KMS-11 (cell line): ENCODE measurements around the gene KRT16.

Experiments
- H2AFZ ChIP-seq: fragments of 200-600 bp; sonication (generic); 2 replicates; pipeline ENCODE4 v1.6.1; 2016; ENCODE audit warnings: antibody characterized with exemption, mixed run types, low read depth
- H3K27ac ChIP-seq: fragments of 200-600 bp; sonication (generic); 2 replicates; pipeline ENCODE4 v1.6.1; 2016; ENCODE audit warnings: mild to moderate bottlenecking, mixed run types
- H3K27me3 ChIP-seq: fragments of 200-600 bp; sonication (generic); 2 replicates; pipeline ENCODE4 v1.6.1; 2017; ENCODE audit warnings: mild to moderate bottlenecking, low read depth, mixed run types, moderate library complexity; ENCODE audit not compliant: insufficient read depth
- H3K36me3 ChIP-seq: fragments of 200-600 bp; sonication (generic); 2 replicates; pipeline ENCODE4 v1.6.1; 2017; ENCODE audit warnings: mild to moderate bottlenecking, mixed run types; ENCODE audit not compliant: insufficient read depth
- H3K4me1 ChIP-seq: fragments of 200-600 bp; sonication (generic); 2 replicates; pipeline ENCODE4 v1.6.1; 2016; ENCODE audit warnings: mild to moderate bottlenecking, low read depth, mixed run types; ENCODE audit not compliant: poor library complexity, severe bottlenecking
- H3K4me2 ChIP-seq: fragments of 200-600 bp; sonication (generic); 2 replicates; pipeline ENCODE4 v1.7.0; 2016; ENCODE audit warnings: mild to moderate bottlenecking, mixed run types
- H3K4me3 ChIP-seq: fragments of 200-600 bp; sonication (generic); IDR thresholded peaks from 2 replicates; pipeline ENCODE4 v1.6.1; 2017; ENCODE audit warnings: low read depth, low read length, mixed read lengths; ENCODE audit not compliant: insufficient read depth
- H3K79me2 ChIP-seq: fragments of 200-600 bp; sonication (generic); 2 replicates; pipeline ENCODE4 v1.6.1; 2016; ENCODE audit warnings: low read depth, mixed run types; ENCODE audit not compliant: insufficient read depth
- H3K9ac ChIP-seq: fragments of 200-600 bp; sonication (generic); 2 replicates; pipeline ENCODE4 v1.6.1; 2016; ENCODE audit warnings: mild to moderate bottlenecking, mixed run types
- H4K20me1 ChIP-seq: fragments of 200-600 bp; sonication (generic); 2 replicates; pipeline ENCODE4 v1.6.1; 2016; ENCODE audit warnings: mild to moderate bottlenecking, mixed run types; ENCODE audit not compliant: insufficient read depth
- CTCF ChIP-seq: fragments of 200-600 bp; sonication (generic); conservative IDR thresholded peaks from 2 replicates; pipeline ENCODE4 v1.6.1; 2017; ENCODE audit warnings: low read depth, mild to moderate bottlenecking, antibody characterized with exemption, low read length, moderate library complexity, mixed read lengths

KRT16 gene

GRCh38 chr17:41651625-41652460 is 39.3 kb upstream of the KRT16 start:
- Histone ChIP-seq H3K9ac (no peak overlapping the region), H3K79me2 (no peaks in the 10 kb centered on the region), H3K36me3 (no peaks in the 10 kb centered on the region), H3K4me1 (peaks cover 12% of the 10 kb centered on the region), H3K27me3 (no peaks in the 10 kb centered on the region), H4K20me1 (no peaks in the 10 kb centered on the region), H3K4me3 (no peak overlapping the region), H2AFZ (no peak overlapping the region), H3K4me2 (no peak overlapping the region), H3K27ac (no peak overlapping the region)
- TF ChIP-seq CTCF = no peak

DNA sequence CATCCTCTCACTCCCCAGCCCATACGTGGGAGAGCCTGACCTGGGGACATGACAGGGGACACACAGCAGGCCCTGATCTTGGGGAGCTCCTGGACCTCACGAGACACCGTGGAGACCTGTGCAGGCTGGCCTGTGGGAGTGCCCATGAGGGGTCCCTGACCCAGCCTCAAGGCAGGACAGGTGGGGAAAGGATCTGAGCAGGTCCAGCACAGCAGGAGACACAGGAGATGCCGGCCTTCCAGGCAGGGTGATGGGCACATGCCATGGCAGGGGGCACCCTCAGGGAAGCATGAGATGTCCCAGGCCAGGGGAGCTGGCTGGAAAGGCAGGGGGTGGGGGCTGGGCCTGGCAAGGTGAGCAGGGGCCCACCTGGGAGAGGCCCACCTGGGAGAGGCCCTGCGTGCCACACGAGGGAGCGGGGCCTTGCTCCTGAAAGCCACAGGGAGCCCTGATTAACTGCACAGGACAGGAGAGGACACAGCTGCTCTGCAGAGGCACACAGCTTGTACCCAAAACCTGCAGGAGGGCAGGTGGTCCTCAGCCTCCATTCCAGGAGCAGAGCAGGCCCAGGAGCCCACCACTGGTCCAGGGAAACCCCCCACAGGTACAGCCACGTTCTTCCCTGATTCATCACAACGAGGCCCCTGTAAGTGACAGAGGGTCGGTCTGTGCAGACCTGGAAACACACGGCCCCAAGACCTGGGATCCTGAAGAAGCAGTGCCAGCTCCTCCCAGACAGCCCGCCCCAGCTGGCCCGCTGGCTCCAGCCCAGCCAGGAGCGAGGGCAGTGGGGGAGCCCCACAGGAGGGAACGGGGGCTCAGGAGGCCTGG is 38.4 kb upstream of the KRT16 start:
- TF ChIP-seq CTCF = no peak
- no peaks in the 10 kb centered on the region for H4K20me1 ChIP-seq
- H3K9ac ChIP-seq = no peak overlapping the region
- no peaks in the 10 kb centered on the region for H3K79me2 ChIP-seq
- H3K27ac ChIP-seq = no peak overlapping the region
- H3K4me1 ChIP-seq = peaks cover 12% of the 10 kb centered on the region
- H3K27me3 ChIP-seq = no peaks in the 10 kb centered on the region
- H3K4me3 ChIP-seq = no peak overlapping the region
- no peaks in the 10 kb centered on the region for H3K36me3 ChIP-seq
- no peak overlapping the region for H2AFZ ChIP-seq
- H3K4me2 ChIP-seq = no peak overlapping the region

GRCh38 chr17:41649923-41650519 is 37.5 kb upstream of the KRT16 start:
- no peaks in the 10 kb centered on the region for H4K20me1 ChIP-seq
- H3K4me3 ChIP-seq = no peak overlapping the region
- no peak for TF ChIP-seq CTCF
- H3K9ac ChIP-seq = no peak overlapping the region
- H3K4me2 ChIP-seq = no peak overlapping the region
- no peak overlapping the region for H2AFZ ChIP-seq
- H3K27me3 ChIP-seq = no peaks in the 10 kb centered on the region
- peaks cover 12% of the 10 kb centered on the region for H3K4me1 ChIP-seq
- H3K36me3 ChIP-seq = no peaks in the 10 kb centered on the region
- H3K27ac ChIP-seq = no peak overlapping the region
- no peaks in the 10 kb centered on the region for H3K79me2 ChIP-seq

DNA sequence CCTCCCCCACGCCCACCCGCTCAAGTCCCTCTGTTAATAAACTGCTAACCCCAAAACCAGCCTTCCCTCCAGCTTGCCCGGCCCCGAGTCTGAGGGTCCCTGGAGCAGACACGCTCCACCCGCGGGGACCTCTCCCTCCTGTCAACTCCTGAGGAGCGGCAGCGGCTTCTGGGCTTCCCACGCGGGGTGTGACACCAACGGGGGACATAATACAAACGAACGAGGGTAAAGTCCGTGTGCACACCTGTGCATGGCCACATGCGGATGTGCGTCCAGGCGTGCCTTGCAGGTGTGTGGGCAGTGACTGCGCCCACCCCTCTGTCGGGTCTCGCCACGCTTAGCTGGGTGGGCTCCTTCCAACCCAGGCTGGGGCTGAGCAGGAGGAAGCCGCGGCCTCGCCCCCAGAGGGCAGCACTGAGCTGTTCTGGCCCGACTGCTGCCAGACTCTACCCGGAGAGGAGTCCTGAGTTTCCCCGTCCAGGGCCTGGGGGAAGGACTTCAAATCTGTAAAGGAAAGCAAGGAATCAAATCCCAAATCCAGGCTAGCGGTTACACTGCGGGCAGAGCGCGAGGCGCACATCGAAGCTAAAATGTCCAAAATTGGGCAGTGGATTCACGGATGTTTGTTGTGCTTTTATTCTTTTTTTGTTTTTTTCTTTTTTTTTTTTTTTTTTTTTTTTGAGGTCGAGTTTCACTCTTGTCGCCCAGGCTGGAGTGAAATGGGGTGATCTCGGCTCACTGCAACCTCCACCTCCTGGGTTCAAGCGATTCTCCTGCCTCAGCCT is 36.0 kb upstream of the KRT16 start:
- Histone ChIP-seq H3K79me2 (no peaks in the 10 kb centered on the region), H3K27ac (no peak overlapping the region), H3K9ac (peak overlapping the region; percentile 36; the same call in 1 of the 2 replicates), H3K27me3 (no peaks in the 10 kb centered on the region; the same call in 1 of the 2 replicates), H3K4me2 (peak overlapping the region; percentile 99), H3K4me3 (no peak overlapping the region), H4K20me1 (no peaks in the 10 kb centered on the region), H3K4me1 (peaks cover 12% of the 10 kb centered on the region), H2AFZ (peak overlapping the region; percentile 99), H3K36me3 (no peaks in the 10 kb centered on the region)
- TF ChIP-seq CTCF = peak; percentile 92
